WI38 (cell line): ENCODE data around the gene GRK3.

ENCODE experiments used
- H3K4me3 ChIP-seq: 2 replicates; pipeline ENCODE4 v1.5.1; 2011; ENCODE audit warnings: low read depth, mild to moderate bottlenecking, control low read depth, low read length
- TF ChIP-seq, protein P1 (sequence below): IDR thresholded peaks from 2 replicates; pipeline ENCODE4 v1.5.1; 2012; ENCODE audit warnings: low read depth, mild to moderate bottlenecking, control low read depth, low read length

GRK3 gene

GRCh38 chr22:25741692-25742626 lies 177.5 kb downstream of the GRK3 start, which contains the start of gene MYO18B:
Gene MYO18B (plus strand): TSS chr22:25742188. CDS start chr22:25761093, 18,905 bp downstream.
- H3K4me3 ChIP-seq = no peak within 1 kb of the TSS
- TF ChIP-seq, protein P1, sequence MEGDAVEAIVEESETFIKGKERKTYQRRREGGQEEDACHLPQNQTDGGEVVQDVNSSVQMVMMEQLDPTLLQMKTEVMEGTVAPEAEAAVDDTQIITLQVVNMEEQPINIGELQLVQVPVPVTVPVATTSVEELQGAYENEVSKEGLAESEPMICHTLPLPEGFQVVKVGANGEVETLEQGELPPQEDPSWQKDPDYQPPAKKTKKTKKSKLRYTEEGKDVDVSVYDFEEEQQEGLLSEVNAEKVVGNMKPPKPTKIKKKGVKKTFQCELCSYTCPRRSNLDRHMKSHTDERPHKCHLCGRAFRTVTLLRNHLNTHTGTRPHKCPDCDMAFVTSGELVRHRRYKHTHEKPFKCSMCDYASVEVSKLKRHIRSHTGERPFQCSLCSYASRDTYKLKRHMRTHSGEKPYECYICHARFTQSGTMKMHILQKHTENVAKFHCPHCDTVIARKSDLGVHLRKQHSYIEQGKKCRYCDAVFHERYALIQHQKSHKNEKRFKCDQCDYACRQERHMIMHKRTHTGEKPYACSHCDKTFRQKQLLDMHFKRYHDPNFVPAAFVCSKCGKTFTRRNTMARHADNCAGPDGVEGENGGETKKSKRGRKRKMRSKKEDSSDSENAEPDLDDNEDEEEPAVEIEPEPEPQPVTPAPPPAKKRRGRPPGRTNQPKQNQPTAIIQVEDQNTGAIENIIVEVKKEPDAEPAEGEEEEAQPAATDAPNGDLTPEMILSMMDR = no peak

GRCh38 chr22:25742918-25743708 lies 178.6 kb downstream of the GRK3 start:
- no peak overlapping the region for H3K4me3 ChIP-seq
- TF ChIP-seq, protein P1 = no peak

- TF ChIP-seq, protein P1 = no peak
- no peak overlapping the region for H3K4me3 ChIP-seq
Measured at GRCh38 chr22:25744694-25745093, 180.2 kb downstream of the GRK3 start.

GRCh38 chr22:25745341-25746011 lies 181.0 kb downstream of the GRK3 start:
- H3K4me3 ChIP-seq = no peak overlapping the region
- TF ChIP-seq, protein P1 = no peak

DNA sequence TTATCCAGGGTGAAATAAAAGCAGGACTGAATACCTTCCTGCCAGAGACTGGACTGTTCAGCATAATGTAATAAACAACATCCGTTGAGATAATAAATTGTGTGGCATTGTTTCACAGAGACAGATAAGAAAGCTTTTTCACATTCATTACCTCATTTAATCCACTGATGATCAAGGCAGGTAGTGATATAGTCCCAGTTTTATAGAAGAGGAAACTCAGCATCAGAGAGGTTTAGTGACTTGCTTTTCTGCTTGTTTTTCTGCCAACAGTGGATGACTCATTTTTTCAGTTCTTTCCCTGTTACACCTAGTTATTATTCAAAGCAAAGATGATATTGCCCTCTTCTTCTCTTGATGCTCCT lies 181.5 kb downstream of the GRK3 start:
- TF ChIP-seq, protein P1 = no peak
- no peak overlapping the region for H3K4me3 ChIP-seq

- TF ChIP-seq, protein P1 = no peak
- no peak overlapping the region for H3K4me3 ChIP-seq
Measured at GRCh38 chr22:25747245-25747944, 182.9 kb downstream of the GRK3 start.
